Activated T-helper 1 cell treated with Interleukin-2 at 50 U/mL for 16 hours (primary cell): ENCODE measurements around the gene GNA14.
"Not testable (repeated sequence)": the region's sequence is repeated elsewhere in the genome, so short reads cannot be mapped to it uniquely, and the experiment has no call there.

Source experiments
- DNase-seq: peaks from one replicate; pipeline ENCODE4 v3.0.0-alpha.2; 2020; ENCODE audit warnings: low read depth

The GNA14 gene

DNA sequence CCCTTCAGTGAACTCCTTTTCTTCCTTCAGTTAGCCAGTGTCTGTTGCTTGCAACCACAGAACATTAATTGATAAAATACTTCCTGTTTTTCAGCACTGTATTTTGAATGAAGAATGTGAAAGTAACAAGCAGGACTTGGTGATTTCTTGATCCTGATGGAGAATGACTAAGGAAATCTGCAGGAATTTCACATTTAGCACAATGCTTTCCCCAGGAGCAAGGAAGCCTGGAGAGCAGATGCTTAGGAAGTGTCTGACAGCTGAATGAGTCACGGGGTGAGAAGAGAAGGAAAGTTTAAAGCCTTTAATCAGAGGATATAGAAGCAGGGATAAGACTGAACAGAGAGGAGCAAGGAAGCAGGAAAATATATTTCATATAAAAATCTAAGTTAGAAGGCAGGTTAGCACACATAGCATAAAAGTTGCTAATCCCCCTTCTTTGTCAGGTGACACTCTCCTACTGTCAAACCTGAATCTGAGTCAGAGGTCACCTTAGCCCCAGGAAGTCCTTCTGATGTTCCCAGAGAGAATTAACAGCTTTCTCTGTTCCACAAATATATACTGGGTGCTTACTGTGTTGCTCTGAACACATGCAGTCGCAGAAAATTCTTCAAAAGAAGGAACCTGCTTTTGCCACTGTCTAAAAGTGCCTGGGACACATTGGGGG, 59.7 kb downstream of the GNA14 start:
- DNase-seq: no peak

DNA sequence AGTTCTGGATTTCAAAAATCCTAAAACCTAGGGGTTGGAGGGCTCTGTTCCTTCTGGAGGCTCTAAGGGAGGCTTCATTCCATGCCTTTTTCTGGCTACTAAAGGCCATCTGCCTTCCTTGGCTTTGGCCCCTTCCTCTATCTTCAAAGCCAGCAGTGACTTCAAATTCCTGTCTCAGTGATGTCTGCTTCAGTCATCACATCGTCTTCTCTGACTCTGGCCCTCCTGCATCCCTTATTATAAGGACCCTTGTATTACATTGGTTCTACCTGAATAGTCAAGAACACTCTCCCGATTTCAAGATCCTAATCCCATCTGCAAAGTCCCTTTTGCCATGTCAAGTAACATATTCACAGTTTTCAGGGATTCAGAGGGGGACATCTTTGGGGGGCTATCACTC, 60.3 kb downstream of the GNA14 start:
- DNase-seq: no peak

DNA sequence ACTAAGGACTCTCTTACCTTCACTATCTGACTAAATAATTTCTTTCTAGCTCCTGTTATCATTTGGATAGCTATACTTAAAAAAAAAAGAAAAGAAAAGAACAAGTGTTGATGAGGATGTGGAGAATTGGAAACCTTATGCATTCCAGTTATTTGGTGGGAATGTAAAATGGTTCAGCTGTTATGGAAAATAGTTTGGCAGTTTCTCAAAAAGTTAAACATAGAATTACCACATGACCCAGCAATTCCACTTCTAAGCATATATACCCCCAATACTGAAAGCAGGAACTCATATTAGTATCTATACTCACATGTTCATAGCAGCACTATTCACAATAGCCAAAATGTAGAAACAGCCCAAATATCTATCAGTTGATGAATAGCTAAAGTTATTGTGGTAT, 61.1 kb downstream of the GNA14 start:
- no peak for DNase-seq

DNA sequence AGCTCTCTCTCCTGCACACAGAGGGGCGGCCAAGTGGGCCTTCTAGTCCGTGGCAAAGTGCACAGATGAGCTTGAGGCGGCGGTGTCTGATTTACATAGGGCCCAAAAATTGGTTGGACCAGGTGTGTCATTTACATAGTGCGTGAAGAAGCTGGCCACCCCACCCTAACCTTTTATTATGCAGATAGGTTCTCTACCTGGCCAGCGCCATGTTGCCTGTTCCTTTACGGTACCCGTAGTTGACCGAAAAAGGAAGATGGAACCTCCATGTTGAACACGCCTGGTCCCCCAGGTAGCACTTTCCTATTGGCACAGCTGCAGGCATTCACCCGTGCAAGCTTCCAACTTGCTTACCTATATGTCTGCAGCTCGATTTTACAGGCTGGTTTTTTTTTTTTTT, 61.5 kb downstream of the GNA14 start:
- DNase-seq: no peak

DNA sequence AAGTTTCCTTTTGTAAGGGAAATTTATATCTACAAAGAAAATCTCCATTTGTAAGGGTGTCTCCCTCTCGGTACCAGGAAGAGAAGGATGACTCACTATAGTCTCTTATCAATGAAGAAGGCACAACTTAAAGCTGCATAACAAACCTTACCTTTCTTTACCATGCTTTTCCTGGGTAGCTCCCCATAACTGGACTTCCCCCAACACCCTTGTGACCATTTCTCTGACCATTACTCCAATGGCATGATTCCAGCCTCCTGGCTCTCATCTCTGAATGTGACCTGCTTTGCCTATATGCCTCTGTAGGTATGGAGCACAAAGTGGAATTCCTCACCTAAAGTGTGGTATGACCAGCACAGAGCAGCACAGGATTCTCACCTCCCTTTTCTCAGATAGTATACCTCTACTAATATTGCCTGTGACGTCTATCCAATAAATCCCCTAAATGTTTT, 62.8 kb downstream of the GNA14 start:
- no peak for DNase-seq

DNA sequence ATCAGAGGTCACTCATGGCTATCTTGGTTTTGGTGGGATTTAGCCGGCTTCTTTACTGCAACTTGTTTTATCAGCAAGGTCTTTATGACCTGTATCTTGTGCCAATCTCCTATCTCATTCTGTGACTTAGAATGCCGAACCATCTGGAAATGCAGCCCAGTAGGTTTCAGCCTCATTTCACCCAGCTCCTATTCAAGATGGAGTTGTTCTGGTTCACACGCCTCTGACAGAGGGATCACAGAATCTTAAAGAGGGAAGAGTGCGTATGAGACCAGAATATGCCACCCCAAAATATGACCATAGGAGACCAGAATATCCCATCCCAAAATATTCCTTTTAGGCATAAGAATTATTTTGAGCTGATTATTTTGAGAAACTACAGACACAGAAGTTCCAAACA, 63.2 kb downstream of the GNA14 start:
- not testable (repeated sequence) for DNase-seq

DNA sequence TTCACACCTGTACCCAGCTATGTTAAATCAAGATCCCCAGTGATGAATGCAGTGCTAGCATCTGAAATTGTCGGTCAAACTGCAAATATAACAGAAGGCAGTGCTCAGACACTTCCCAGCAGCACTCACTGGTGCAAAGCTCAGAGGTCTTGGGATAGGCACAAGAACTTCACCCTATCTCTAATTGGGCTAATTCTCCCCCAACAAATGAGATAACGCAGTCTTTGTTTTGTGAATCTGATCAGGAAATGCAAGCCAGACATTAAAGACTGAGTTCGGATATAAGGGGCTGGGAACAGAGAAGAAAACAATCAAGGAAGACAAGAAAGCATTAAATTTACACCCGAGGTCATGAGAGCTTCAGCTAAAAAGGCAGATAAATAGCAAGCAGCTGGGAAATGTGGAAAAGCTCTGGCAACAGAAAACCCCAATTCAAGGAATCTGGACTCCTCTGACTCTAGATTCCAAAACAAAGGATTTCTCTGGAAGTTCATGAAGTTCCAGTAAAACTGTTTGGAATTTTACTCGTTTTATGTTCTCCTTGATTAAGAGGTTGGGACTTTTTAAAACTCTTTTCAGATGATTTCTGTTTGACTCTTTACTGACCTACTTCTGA, 65.1 kb downstream of the GNA14 start:
- no peak for DNase-seq

DNA sequence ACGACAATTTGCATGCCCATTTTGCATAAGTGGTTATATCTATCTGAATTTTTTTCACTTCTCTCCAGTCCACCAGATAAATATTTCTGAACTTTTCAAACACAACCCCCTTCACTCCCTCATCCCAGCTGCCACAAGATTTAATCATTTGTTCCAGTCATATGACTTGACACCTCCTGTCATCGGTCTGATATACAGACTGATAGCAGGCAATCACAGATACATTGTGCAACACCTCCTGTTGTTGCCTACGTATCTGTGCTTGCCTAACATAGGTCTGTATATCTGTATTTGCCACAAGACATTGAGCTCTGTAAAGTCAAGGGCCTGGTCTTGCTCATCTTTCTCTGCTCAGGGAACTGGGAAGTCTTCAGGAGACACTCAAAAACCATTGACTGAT, 65.6 kb downstream of the GNA14 start:
- no peak for DNase-seq

DNA sequence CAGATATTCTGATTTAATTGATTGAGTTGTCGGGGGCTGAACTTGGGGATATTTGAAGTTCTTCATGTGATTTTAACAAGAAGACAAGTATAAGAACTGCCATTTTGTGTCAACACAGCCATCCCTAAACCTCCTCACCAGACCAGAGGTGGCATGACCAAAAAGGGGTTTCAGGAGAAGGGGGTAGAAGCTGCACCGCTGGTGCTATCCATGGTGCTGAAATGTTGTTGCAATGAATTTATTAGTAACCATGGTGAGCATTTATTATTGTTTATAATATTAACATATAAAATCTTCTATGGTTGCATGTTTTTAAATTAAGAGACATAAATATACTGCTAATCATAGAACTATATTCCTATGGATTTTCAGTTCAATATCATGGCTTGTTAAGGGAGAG, 72.3 kb downstream of the GNA14 start:
- DNase-seq: no peak

DNA sequence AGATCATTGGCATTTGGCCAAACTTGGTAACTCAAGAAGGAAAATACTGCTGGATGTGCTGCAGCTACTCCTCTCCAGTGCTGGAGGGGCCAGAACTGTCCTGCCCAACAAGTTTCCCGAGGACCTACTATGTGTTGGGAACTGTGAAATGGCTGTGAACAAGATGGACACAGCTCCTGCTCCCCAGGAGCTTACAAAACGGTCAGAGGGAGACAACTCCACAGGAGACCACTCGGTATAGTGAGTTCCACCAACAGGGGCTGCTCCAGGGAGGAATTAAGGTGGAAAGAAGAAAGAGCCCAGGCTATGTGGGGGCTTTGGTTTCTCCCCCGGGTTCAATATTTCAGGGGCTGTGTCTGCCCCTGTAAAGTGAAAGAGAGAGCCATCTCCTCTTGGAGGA, 78.8 kb downstream of the GNA14 start:
- no peak for DNase-seq

DNA sequence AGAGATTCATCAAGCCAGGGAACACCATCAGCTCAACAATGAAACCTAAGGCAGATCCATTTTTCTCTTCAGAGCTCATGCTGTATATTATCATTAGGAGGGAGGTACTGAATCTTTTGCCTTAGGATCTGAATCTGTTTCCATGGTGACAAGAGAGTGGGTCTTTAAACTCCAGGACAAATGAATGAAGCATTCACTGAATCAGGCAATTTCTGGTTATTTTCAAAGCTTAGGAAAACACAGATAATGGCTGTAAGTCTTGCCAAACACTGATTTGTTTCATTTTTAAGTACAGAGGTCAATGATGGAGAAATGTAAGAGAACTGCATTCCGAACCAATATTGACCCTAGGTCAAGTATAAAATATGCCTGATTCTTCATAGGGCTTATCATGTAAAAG, 84.9 kb downstream of the GNA14 start:
- no peak for DNase-seq

DNA sequence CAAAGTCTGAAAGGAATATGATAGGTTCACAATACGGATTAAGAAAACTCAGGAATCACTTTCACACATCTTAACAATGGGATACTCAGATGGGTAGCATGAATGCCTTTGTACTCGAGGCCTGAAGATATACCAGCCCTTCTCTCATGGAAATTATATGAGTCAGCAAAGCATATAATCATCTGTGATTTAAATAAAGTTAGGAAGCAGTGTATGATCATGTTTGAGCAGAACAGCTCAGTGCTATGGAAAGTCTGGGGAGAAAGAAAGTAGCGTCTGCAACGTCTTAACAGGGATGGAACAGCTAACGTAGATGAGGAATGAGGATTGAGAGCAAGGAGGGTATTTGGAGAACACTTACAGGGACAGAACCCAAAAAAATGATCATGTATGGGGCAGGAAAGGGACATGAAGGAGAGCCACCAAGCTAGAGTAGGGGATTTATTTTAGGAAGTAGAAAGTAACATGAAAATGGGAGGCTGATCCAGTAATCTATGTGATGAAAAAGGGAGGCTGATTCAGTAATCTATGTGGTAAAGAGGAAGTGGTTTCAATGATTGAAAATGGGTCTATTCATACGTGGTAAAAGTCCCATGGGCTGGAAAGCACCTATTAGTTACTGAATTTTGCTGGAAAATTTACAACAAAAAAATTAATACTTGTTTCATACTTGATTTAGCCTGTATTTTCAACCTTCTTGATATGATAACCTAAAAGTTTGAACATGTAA, 85.9 kb downstream of the GNA14 start:
- DNase-seq: no peak

DNA sequence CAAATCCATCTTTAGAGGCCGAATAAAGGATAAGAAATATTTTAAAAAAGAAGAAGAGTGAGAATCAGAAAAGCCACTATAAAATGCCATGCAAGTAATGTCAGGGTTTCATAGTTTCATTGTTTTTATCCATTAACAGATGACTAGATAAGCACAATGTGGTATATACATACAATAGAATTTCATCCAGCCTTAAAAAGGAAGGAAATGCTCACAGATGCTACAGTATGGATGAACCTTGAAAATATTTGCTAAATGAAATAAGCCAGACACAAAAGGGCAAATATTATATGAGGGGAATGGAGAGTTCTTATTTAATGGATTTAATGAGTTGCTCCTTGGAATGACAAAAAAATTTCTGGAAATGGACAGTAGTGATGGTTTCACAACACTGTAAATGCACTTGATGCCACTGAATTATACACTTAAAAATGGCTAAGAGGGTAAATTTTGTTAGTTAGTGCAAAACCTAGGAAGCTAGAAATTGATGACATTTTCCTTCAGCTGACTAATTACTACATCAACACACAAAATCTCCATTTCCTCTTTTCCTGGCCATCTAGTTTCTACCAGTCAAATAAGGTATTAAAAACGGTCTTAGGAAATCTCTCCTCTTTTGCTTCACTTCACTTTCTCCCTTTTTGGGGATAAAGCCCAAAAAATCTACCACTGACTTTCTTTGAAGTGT, 86.6 kb downstream of the GNA14 start:
- DNase-seq: no peak

DNA sequence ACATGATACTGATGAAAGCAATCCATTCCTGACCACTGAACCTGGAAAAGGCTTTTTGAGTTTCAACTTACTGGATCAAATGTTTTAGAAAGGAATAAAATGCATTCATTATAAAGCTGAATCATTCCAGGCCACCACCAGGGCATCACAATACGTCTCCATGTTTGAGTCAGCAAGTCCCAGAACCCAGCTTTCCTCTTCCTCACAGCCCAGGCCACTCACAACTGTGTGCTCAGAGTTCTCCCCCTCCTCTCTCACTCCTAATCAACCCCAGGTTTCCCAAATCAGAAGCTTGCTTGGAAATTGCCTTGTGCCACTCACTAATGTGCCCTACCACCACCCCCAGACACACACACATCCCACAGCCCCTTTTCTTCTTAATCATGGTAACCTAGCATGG, 91.7 kb downstream of the GNA14 start:
- no peak for DNase-seq

DNA sequence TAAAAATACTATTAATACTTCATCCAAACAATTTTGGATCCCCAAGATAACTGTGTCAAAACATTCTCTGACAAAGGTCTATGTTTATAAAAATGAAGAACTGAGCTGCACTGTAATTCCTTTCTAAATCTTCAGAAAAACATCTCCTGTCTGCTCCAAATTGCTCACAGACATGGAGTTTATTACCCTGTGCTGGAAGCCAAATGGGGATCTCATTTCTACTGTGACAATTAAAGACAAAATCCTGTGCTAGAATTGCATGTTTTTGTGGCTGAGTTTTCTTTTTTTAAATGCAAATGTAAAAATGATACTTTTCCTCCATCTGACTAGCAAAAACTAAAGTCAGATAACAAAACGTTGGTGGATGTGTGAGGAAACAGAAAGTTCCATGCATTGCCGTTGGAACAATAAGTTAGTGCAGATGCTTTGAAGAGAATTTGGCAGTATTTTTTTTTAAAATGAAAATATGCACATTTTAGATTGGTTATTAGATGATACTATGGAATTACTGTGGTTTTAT, 93.5 kb downstream of the GNA14 start:
- no peak for DNase-seq

DNA sequence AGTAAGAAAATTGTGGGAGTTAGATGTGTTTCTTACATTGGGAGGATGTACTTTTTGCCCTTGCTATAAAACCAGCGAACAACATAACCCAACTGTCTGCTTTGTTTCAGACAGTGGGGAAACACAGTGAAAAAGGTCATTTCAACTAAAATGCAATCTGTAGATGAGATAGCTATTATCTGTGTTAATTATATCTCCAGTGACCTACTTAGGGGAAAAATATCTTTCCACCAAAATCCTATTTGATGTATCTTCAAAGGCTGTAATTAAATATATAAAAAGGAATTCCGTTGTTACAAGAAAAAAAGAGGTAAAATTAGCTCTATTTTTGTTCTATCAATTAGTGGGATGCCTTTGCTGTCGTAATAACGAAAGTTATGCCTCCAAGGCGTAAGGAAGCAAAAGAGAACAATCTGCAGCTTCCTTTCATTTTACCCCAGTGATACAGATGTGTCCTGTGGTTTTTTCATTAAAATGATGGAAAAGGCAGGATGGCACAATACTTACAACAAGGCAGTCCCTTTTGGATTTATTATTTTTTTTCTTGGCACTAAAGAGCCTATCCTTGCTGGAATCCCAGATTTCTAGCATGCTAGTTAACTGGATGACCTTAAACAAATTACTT, 100.9 kb downstream of the GNA14 start:
- DNase-seq: no peak

DNA sequence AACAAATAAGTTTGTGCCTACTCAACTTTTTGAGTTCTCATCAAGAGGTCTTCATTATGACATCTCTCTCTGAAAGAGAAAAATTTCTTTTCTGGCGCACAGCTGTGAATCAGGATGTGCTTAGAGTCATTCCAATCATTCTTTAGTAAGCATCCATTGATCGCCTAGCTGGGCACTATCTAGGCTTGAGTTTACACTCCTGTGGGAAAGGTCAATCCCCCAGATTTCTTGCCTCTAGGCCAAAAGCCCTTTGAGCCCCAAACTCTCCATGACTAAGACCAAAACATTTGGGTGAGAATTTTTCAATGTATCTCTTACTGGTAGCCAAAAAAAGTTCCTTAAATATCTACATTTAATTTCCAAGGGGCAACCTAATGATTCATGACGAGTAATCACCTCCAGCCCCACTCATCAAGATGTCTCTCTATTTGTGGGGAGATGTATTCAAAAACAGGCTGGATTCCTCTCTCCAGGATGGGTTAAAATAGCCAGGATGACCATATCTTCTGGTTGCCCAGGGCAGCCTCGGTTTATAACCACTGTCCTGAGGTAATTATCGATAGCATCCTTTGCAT, 101.7 kb downstream of the GNA14 start:
- DNase-seq: no peak

DNA sequence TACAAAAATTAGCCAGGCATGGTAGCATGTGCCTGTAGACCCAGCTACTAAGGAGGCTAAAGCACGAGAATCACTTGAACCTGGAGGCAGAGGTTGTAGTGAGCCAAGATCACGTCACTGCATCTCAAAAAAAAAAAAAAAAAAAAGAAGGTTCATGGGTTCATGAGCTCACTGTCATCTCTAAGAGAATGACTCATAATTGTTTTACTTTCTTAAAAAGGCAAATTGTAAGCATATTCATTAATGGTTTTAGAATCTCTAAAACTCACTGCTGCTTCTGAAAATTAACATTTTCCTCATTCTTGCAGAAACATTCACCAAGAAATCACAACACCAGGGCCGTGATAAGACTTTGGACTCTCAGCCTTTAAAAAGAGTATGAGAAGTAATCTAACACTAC, 103.6 kb downstream of the GNA14 start:
- no peak for DNase-seq

DNA sequence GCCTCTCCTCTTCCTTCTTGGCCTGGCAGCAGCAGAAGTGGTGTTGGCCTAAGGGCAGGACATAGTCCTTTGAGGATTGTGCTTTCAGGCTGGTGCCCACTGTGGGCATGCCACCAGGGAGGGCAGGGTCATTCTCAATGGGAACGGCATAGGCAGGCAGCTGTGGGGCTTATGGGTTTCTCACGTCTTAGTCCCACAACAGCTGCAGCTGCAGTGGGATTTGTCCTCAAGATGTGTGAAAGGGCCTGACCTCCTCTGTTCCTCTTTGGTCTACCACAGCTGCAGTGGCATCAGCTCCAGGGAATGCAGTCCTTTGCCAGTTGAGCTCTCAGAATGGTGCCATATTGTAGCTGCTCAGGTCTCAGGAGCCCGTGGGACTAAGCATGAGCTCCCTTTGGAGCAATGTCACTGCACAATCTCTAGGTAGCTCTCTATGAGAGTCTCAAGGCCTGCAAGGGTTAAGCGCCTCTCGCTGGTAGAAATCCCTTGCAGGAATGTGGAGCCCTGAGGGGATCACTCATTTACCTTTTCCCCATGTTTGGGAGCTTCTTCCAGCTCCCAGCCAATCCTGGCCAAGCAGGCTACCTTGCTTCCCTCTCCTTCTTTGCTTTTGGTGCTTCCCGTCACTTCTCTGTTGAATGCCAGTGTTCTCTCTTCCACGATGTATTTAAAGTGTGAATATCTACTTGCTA, 104.8 kb downstream of the GNA14 start:
- DNase-seq: no peak

DNA sequence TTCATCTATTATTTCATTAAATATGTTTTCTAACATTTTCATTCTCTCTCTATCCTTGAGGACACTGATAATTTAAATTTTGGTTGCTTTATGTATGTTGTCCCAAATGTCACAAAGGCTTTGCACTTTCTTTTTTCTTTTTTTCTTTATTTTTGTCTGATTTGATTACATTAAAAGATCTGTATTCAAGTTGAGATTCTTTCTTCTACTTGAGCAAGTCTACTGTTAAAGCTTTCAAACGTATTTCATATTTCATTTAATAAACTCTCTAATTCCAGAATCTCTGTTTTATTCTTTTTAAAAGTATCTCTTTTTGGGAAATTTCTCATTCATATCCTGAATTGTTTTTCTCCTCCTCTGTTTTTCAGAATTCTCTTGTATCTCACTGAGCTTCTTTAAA, 106.5 kb downstream of the GNA14 start:
- no peak for DNase-seq

DNA sequence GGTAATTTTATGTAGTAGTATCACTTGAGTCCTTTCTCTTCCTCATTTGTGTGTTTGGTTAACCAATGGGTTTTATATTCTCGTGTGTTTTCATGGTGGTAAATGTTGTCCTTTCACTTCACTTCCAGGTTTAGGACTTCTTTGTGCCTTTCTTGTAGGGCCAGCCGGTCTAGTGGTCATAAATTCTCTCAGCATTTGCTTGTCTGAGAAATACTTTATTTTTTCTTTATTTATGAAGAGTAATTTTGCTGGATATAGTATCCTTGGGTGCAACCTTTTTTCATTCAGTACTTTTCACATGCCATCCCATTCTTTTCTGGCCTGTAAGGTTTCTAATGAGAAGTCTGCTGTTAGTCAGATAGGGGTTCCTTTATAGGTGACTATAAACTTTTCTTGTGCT, 107.1 kb downstream of the GNA14 start:
- DNase-seq: no peak
